Hepatic stellate cell (primary cell): ENCODE data around the gene NUDT2.

ENCODE experiments used
- DNase-seq: peaks from one replicate; pipeline ENCODE4 v3.0.0; 2011; ENCODE audit warnings: low spot score

Gene NUDT2

GRCh38 chr9:34385561-34386230 lies 56.3 kb downstream of the NUDT2 start:
- DNase-seq, result no peak

GRCh38 chr9:34386656-34387055 lies 57.3 kb downstream of the NUDT2 start:
- no peak for DNase-seq

- DNase-seq, result no peak
These were observed 57.9 kb downstream of the NUDT2 start for GRCh38 chr9:34387239-34387638.

DNA sequence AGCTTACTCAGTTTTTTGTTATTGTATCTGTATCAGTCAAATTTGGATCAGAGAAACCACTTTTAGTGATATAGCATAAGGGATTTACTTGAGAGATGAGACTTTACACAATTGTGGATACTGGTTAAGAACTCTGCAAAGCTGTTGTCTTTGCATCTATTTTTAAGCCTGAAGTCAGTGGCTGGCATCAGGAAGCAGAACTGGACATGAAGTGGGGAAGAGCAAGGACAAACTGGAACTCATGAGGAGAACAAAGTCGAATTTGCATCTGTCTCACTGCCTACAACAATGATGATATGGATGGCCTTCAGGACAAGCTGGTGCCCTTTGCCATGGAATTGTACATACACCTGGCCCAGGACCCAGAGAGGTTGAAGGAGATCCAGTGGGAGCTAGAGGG lies 63.1 kb downstream of the NUDT2 start:
- no peak for DNase-seq
